ENCODE measurements around the gene SLC6A8. TPM values are rescaled to one million over a fixed set of nuclear protein-coding genes. Genes with fewer than 3 reads are reported as not detected.
"Not testable (repeated sequence)": the region's sequence is repeated elsewhere in the genome, so short reads cannot be mapped to it uniquely, and the experiment has no call there.

SLC6A8 gene
- total RNA-seq, 1 experiment from 2014 or later: 27.4 TPM

DNA sequence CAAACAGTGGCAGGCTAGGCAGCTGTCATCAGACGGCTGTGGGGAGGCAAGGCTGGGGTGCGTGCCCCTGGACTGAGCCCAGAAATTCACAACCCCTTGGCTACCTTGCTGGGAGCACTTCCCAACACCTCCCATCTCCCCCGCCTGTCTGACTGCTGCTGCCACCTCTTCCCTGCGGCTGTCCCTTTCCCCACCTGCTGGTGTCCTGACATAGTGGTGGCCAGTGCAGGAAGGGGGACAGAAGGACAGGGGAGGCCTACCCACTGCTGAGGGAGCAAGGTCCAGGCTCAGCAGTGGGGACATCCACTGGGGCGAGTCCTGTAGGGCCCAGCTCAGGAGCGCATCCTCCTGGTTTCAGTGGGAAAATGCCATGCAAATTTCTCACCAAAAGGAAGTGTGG, 40.4 kb downstream of the SLC6A8 start:
- Mint-ChIP-seq H3K4me3 (ENCODE audit: low read depth, unreplicated experiment) (no peak overlapping the region), H3K27ac (ENCODE audit: unreplicated experiment) (no peak overlapping the region), H3K9me3 (ENCODE audit: low read depth, unreplicated experiment) (peaks cover 7% of the 10 kb centered on the region), H3K36me3 (ENCODE audit: insufficient read depth, unreplicated experiment) (peaks cover 39% of the 10 kb centered on the region), H3K4me1 (ENCODE audit: low read depth, unreplicated experiment) (peaks cover 16% of the 10 kb centered on the region), H3K27me3 (ENCODE audit: unreplicated experiment) (no peaks in the 10 kb centered on the region)
- no TSS peak for BruUV-seq (replicated peaks)
- CTCF ChIA-PET: no interaction called here
- no peak for DNase-seq
- intact Hi-C loops (cut with micrococcal nuclease; ENCODE audit: unreplicated experiment): no loop called here
- TF ChIP-seq, protein P1, sequence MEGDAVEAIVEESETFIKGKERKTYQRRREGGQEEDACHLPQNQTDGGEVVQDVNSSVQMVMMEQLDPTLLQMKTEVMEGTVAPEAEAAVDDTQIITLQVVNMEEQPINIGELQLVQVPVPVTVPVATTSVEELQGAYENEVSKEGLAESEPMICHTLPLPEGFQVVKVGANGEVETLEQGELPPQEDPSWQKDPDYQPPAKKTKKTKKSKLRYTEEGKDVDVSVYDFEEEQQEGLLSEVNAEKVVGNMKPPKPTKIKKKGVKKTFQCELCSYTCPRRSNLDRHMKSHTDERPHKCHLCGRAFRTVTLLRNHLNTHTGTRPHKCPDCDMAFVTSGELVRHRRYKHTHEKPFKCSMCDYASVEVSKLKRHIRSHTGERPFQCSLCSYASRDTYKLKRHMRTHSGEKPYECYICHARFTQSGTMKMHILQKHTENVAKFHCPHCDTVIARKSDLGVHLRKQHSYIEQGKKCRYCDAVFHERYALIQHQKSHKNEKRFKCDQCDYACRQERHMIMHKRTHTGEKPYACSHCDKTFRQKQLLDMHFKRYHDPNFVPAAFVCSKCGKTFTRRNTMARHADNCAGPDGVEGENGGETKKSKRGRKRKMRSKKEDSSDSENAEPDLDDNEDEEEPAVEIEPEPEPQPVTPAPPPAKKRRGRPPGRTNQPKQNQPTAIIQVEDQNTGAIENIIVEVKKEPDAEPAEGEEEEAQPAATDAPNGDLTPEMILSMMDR (IDR thresholded peaks at IDR 0.05; ENCODE audit: unreplicated experiment): no peak

DNA sequence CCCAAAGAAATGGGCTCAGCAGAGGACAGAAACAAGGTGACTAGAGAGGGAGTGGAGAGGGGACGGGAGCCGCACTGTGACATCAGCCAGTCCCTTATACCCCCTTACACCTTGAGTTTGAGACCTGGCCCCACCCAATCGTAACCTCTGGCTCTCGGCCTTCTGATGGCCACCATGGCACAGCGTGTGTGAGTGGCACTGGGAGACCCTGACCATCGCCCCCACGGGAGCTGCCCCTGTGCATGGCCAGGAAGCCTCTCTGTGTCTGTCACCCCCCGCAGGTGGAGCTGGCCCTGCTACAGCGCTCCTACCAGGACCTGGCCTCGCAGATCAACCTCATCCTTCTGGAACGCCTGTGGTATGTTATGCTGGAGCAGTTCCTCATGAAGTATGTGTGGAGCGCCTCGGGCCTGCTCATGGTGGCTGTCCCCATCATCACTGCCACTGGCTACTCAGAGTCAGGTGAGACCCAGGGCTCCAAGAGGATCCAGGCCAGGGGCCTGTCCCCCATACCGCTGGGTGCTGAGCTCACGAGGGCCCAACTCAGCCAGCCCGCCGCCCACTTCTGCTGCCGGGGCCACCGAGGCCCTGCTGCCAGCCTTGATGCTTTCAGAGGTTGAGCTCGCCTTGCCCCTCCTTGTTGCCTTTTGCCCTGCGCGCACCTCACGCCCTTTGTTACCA, 41.4 kb downstream of the SLC6A8 start:
- Mint-ChIP-seq H3K27ac (ENCODE audit: unreplicated experiment) (no peak overlapping the region), H3K9me3 (ENCODE audit: low read depth, unreplicated experiment) (peaks cover 7% of the 10 kb centered on the region), H3K36me3 (ENCODE audit: insufficient read depth, unreplicated experiment) (peaks cover 29% of the 10 kb centered on the region), H3K27me3 (ENCODE audit: unreplicated experiment) (no peaks in the 10 kb centered on the region), H3K4me3 (ENCODE audit: low read depth, unreplicated experiment) (no peak overlapping the region), H3K4me1 (ENCODE audit: low read depth, unreplicated experiment) (peaks cover 16% of the 10 kb centered on the region)
- CTCF ChIA-PET: no interaction called here
- DNase-seq: no peak
- TF ChIP-seq, protein P1 (IDR thresholded peaks at IDR 0.05; ENCODE audit: unreplicated experiment): no peak
- intact Hi-C loops (cut with micrococcal nuclease; ENCODE audit: unreplicated experiment): no loop called here
- BruUV-seq (replicated peaks): no TSS peak

DNA sequence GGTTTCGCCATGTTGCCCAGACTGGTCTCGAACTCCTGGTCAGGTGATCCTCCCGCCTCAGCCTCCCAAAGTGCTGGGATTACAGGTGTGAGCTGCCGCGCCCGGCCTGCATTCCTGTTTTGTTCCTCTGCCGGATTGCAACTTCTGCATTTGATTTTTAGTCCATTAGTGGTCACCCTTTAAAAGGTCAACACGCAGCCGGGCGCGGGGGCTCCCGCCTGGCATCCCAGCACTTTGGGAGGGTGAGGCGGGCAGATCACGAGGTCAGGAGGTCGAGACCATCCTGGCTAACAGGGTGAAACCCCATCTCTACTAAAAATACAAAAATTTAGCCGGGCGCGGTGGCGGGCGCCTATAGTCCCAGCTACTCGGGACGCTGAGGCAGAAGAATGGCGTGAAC, 42.4 kb downstream of the SLC6A8 start:
- intact Hi-C loops (cut with micrococcal nuclease; ENCODE audit: unreplicated experiment); H3K27me3 Mint-ChIP-seq (ENCODE audit: unreplicated experiment); H3K9me3 Mint-ChIP-seq (ENCODE audit: low read depth, unreplicated experiment); BruUV-seq (replicated peaks); H3K4me3 Mint-ChIP-seq (ENCODE audit: low read depth, unreplicated experiment); CTCF ChIA-PET; H3K27ac Mint-ChIP-seq (ENCODE audit: unreplicated experiment); DNase-seq: not testable (repeated sequence)
- peaks cover 26% of the 10 kb centered on the region for H3K36me3 Mint-ChIP-seq (ENCODE audit: insufficient read depth, unreplicated experiment)
- peaks cover 16% of the 10 kb centered on the region for H3K4me1 Mint-ChIP-seq (ENCODE audit: low read depth, unreplicated experiment)

DNA sequence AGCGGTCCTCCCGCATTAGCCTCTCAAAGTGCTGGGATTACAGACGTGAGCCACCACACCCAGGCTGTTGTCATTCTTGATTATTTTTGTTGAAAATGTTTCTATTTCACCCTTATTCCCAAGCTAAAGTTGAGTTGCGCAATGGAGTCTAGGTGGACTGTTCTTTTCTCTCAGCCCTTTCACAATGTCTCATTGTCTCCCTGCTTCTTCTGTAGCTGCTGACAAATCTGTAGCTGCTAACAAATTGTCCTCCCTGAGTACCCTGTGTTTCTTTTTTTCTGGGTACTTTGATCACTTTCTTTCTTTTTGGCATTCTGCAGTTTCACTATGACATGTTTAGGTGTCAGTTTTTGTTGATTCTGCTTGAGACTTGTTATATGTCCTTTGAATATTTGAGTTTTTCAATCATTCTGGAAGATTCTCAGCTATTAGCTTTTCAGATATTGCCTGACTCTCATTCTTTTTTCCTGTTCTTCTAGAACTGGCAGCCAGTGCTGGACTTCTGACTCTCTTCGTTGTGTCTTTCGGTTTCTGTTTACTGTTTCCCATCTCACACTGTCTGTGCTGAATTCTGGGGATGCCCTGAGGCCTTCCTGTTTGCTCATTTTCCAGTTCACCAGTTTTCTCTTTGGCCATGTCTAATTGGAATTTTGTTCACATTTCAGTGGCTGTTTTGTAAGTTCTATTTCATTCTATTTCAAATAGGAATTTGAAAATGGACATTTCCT, 43.6 kb downstream of the SLC6A8 start:
- peaks cover 7% of the 10 kb centered on the region for H3K9me3 Mint-ChIP-seq (ENCODE audit: low read depth, unreplicated experiment)
- H3K27me3 Mint-ChIP-seq (ENCODE audit: unreplicated experiment): no peaks in the 10 kb centered on the region
- CTCF ChIA-PET: no interaction called here
- no peak overlapping the region for H3K4me3 Mint-ChIP-seq (ENCODE audit: low read depth, unreplicated experiment)
- no peak for DNase-seq
- H3K4me1 Mint-ChIP-seq (ENCODE audit: low read depth, unreplicated experiment): peaks cover 16% of the 10 kb centered on the region
- H3K36me3 Mint-ChIP-seq (ENCODE audit: insufficient read depth, unreplicated experiment): peaks cover 17% of the 10 kb centered on the region
- H3K27ac Mint-ChIP-seq (ENCODE audit: unreplicated experiment): no peak overlapping the region
- BruUV-seq (replicated peaks): no TSS peak
- TF ChIP-seq, protein P1 (IDR thresholded peaks at IDR 0.05; ENCODE audit: unreplicated experiment): no peak
- intact Hi-C loops (cut with micrococcal nuclease; ENCODE audit: unreplicated experiment): no loop called here

DNA sequence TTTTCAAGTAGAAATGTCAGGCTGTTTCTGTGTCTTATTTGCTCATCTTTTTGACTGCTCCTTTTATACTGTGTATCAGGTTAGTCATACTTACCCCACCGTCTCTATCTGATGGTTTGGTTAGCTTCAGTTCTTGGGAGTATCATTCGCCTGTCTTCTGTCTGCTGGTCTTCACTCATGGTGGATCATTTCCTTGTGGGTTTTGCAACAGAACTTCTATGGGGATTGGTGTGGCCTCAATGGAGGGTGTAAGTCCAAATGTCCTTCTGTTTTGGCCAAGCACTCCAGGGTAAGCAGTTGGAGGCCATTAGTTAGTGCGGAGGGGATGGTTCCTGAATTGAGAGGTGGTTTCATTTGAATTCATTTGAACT, 44.1 kb downstream of the SLC6A8 start:
- no peak for DNase-seq
- Mint-ChIP-seq H3K4me1 (ENCODE audit: low read depth, unreplicated experiment) (peaks cover 14% of the 10 kb centered on the region), H3K36me3 (ENCODE audit: insufficient read depth, unreplicated experiment) (peaks cover 12% of the 10 kb centered on the region), H3K4me3 (ENCODE audit: low read depth, unreplicated experiment) (no peak overlapping the region), H3K27ac (ENCODE audit: unreplicated experiment) (no peak overlapping the region), H3K9me3 (ENCODE audit: low read depth, unreplicated experiment) (peaks cover 7% of the 10 kb centered on the region), H3K27me3 (ENCODE audit: unreplicated experiment) (no peaks in the 10 kb centered on the region)
- TF ChIP-seq, protein P1 (IDR thresholded peaks at IDR 0.05; ENCODE audit: unreplicated experiment): no peak
- CTCF ChIA-PET: no interaction called here
- no TSS peak for BruUV-seq (replicated peaks)
- intact Hi-C loops (cut with micrococcal nuclease; ENCODE audit: unreplicated experiment): no loop called here

All from Calu3 (cell line).